Liver (tissue), 9 donors: ENCODE results near the gene PREX1. TPM values are rescaled to one million over a fixed set of nuclear protein-coding genes. Genes with fewer than 3 reads are reported as not detected.

Experiments used
- DNase-seq: peaks from one replicate; pipeline ENCODE4 v3.0.0-alpha.2; 2017; ENCODE audit warnings: low spot score
- H3K27ac ChIP-seq, 2 donors: one replicate each; pipeline ENCODE4 v1.7.0; 2013; ENCODE audit warnings: inconsistent platforms in 2 of 2, low read length in 2 of 2, control low read depth in 1 of 2, low read depth in 1 of 2, mild to moderate bottlenecking in 1 of 2
- H3K27me3 ChIP-seq, 4 donors: one replicate each; pipeline versions ENCODE4 v1.6.1 to v1.7.0; 2013; ENCODE audit warnings: low read length in 3 of 4, inconsistent platforms in 1 of 4, mild to moderate bottlenecking in 1 of 4, moderate library complexity in 1 of 4; ENCODE audit not compliant: control insufficient read depth in 4 of 4, insufficient read depth in 4 of 4
- H3K36me3 ChIP-seq, 4 donors: one replicate each; pipeline versions ENCODE4 v1.6.1 to v1.7.0; 2013; ENCODE audit warnings: low read length in 3 of 4, mild to moderate bottlenecking in 3 of 4, low read depth in 1 of 4, moderate library complexity in 1 of 4; ENCODE audit not compliant: control insufficient read depth in 4 of 4, insufficient read depth in 3 of 4
- H3K4me1 ChIP-seq, 4 donors: one replicate each; pipeline versions ENCODE4 v1.6.1 to v1.7.0; 2013; ENCODE audit warnings: low read length in 3 of 4, mild to moderate bottlenecking in 3 of 4, moderate library complexity in 1 of 4; ENCODE audit not compliant: control insufficient read depth in 4 of 4, insufficient read depth in 4 of 4
- H3K4me3 ChIP-seq, 3 donors: one replicate each; pipeline versions ENCODE4 v1.6.1 to v1.7.0; 2013; ENCODE audit warnings: low read length in 3 of 3, control low read depth in 1 of 3, low read depth in 1 of 3, mild to moderate bottlenecking in 1 of 3
- H3K9ac ChIP-seq, 2 donors: one replicate each; pipeline ENCODE4 v1.7.0; 2013; ENCODE audit warnings: low read length in 2 of 2, mild to moderate bottlenecking in 2 of 2, moderate library complexity in 2 of 2, control low read depth in 1 of 2, low read depth in 1 of 2
- H3K9me3 ChIP-seq, 4 donors: one replicate each; pipeline versions ENCODE4 v1.6.1 to v1.7.0; 2013; ENCODE audit warnings: low read length in 3 of 4; ENCODE audit not compliant: control insufficient read depth in 4 of 4
- EGR1 ChIP-seq, 2 donors: IDR thresholded peaks; 2 replicates each; pipeline ENCODE4 v1.6.1; 2016 to 2018; ENCODE audit warnings: antibody characterized with exemption in 2 of 2, low read depth in 2 of 2
- FOXA1 ChIP-seq: IDR thresholded peaks from 2 replicates; pipeline ENCODE4 v1.6.1; 2016; ENCODE audit warnings: antibody characterized with exemption
- FOXA2 ChIP-seq: IDR thresholded peaks from 2 replicates; pipeline ENCODE4 v1.6.1; 2016; ENCODE audit warnings: antibody characterized with exemption
- GABPA ChIP-seq, 2 donors: IDR thresholded peaks in 1 of 2; conservative IDR thresholded peaks in 1 of 2; 2 replicates each; pipeline ENCODE4 v1.6.1; 2016; ENCODE audit warnings: antibody characterized with exemption in 2 of 2, mild to moderate bottlenecking in 1 of 2, moderate library complexity in 1 of 2
- HNF4A ChIP-seq, 2 donors: conservative IDR thresholded peaks; 2 replicates each; pipeline ENCODE4 v1.6.1; 2016; ENCODE audit warnings: antibody characterized with exemption in 2 of 2, mild to moderate bottlenecking in 2 of 2
- HNF4G ChIP-seq: IDR thresholded peaks from 2 replicates; pipeline ENCODE4 v1.6.1; 2016; ENCODE audit warnings: antibody characterized with exemption
- JUND ChIP-seq, 2 donors: IDR thresholded peaks; 2 replicates each; pipeline ENCODE4 v1.6.1; 2016; ENCODE audit warnings: antibody characterized with exemption in 2 of 2
- NR2F2 ChIP-seq: IDR thresholded peaks from 2 replicates; pipeline ENCODE4 v1.6.1; 2016; ENCODE audit warnings: antibody characterized with exemption
- RAD21 ChIP-seq, 2 donors: IDR thresholded peaks; 2 replicates each; pipeline ENCODE4 v1.6.1; 2016; ENCODE audit warnings: antibody characterized with exemption in 2 of 2, mild to moderate bottlenecking in 2 of 2
- RXRA ChIP-seq, 2 donors: IDR thresholded peaks; 2 replicates each; pipeline ENCODE4 v1.6.1; 2017 to 2018; ENCODE audit warnings: antibody characterized with exemption in 2 of 2, mild to moderate bottlenecking in 1 of 2
- SP1 ChIP-seq: IDR thresholded peaks from 2 replicates; pipeline ENCODE4 v1.6.1; 2018; ENCODE audit warnings: antibody characterized with exemption, mild to moderate bottlenecking
- TAF1 ChIP-seq: conservative IDR thresholded peaks from 2 replicates; pipeline ENCODE4 v1.6.1; 2016; ENCODE audit warnings: antibody characterized with exemption, mild to moderate bottlenecking
- YY1 ChIP-seq: IDR thresholded peaks from 2 replicates; pipeline ENCODE4 v1.6.1; 2016; ENCODE audit warnings: antibody characterized with exemption, mild to moderate bottlenecking
- WGBS: extraction: QIAGEN DNeasy Blood & Tissue Kit; methylation state at CpG from one replicate; pipeline ENCODE4 v1.1.7; 2013; 5-methylcytosine and 5-hydroxymethylcytosine counted together
- polyA plus RNA-seq, 2 donors: library from polyadenylated mRNA; stranded (reverse) in 1 of 2; unstranded in 1 of 2; fragments of 200-250 nt in 1 of 2; fragments of >200 nt in 1 of 2; fragmentation: Nextera tagmentation in 1 of 2; extraction: Ambion mirVana in 1 of 2; gene quantifications; one replicate each; pipeline versions ENCODE4 v1.2.1 to v1.2.3, GENCODE V29; 2013 to 2015
- total RNA-seq, 2 donors: library from RNA; depleted of rRNA; stranded (reverse); fragments of >200 nt; gene quantifications; one replicate each; pipeline ENCODE4 v1.2.3, GENCODE V29; 2014
- TF ChIP-seq, protein P1 (sequence below): IDR thresholded peaks from 2 replicates; pipeline ENCODE4 v1.6.1; 2016; ENCODE audit warnings: antibody characterized with exemption
- TF ChIP-seq, protein P2 (sequence below): IDR thresholded peaks from 2 replicates; pipeline ENCODE4 v1.6.1; 2016; ENCODE audit warnings: antibody characterized with exemption
- TF ChIP-seq, protein P3 (sequence below): IDR thresholded peaks from 2 replicates; pipeline ENCODE4 v1.6.1; 2016; ENCODE audit warnings: antibody characterized with exemption, mild to moderate bottlenecking
- TF ChIP-seq, protein P4 (sequence below): fragments of 150-350 bp; IDR thresholded peaks from 2 replicates; pipeline ENCODE4 v1.5.1; 2017; ENCODE audit warnings: improper control_type of control experiment, low read depth, low read length; ENCODE audit not compliant: missing input control
- TF ChIP-seq, protein P5 (sequence below): IDR thresholded peaks from 2 replicates; pipeline ENCODE4 v1.6.1; 2016; ENCODE audit warnings: antibody characterized with exemption
- donor health status: healthy.
- donor health status: healthy.
- donor health status: healthy.
- donor health status: healthy.
- donor health status: healthy.

Gene PREX1
- total and polyA plus RNA-seq, 4 donors, result 2.2 to 18.0 (median 10.8) TPM

DNA sequence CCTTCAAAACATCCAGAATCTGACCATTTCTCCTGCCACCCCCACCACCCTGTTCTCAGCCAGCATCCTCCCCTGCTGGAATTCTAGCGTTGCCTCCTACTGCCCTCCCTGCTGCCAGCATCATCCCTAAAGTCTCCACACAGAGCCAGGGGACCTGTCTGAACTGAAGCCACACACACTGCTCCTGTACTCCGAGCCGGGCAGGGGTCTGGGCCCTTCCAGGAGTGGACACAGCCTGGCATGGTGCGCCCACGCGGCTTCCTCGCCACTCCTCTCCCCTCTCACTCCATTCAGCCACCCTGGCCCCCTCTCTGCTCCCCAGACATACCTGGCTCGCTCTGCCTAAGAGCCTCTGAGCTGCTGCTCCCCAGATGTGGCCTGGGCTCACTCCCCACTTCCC lies 155.5 kb downstream of the PREX1 start (continued):
- TF ChIP-seq, protein P1, sequence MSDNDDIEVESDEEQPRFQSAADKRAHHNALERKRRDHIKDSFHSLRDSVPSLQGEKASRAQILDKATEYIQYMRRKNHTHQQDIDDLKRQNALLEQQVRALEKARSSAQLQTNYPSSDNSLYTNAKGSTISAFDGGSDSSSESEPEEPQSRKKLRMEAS, result no peak
- TF ChIP-seq NR2F2, result no peak
- TF ChIP-seq FOXA1, result no peak
- TF ChIP-seq RAD21 (IDR thresholded peaks at IDR 0.05), result no peak
- TF ChIP-seq, protein P2, sequence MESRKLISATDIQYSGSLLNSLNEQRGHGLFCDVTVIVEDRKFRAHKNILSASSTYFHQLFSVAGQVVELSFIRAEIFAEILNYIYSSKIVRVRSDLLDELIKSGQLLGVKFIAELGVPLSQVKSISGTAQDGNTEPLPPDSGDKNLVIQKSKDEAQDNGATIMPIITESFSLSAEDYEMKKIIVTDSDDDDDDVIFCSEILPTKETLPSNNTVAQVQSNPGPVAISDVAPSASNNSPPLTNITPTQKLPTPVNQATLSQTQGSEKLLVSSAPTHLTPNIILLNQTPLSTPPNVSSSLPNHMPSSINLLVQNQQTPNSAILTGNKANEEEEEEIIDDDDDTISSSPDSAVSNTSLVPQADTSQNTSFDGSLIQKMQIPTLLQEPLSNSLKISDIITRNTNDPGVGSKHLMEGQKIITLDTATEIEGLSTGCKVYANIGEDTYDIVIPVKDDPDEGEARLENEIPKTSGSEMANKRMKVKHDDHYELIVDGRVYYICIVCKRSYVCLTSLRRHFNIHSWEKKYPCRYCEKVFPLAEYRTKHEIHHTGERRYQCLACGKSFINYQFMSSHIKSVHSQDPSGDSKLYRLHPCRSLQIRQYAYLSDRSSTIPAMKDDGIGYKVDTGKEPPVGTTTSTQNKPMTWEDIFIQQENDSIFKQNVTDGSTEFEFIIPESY, result no peak
- TF ChIP-seq YY1, result no peak

DNA sequence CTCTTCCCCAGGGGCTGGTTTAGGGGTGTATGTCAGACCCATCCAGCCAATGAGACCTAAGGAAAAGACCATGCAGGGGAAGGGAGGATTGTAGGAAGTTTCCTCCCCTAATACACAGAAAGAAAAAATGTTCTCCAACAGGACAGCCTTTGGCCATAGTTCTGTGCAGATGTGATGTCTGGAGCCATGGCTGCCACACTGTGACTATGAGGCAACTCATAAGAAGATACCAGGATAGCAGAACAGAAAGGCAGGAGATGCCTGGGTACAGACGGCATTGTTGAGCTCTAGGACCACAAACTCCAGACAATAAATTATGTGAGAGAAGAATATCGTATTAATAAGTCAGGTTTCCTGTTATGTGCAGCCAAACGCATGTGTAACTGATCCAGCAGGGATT lies 156.7 kb downstream of the PREX1 start:
- WGBS, result 97% methylated on average over 3 of the region's 3 CpGs
- DNase-seq, result no peak
- Histone ChIP-seq H3K9ac (no peak overlapping the region), H3K27ac (no peak overlapping the region), H3K4me1 (no peaks in the 10 kb centered on the region), H3K9me3 (no peaks in the 10 kb centered on the region), H3K27me3 (no peaks in the 10 kb centered on the region), H3K4me3 (no peak overlapping the region), H3K36me3 (peaks cover 0 to 6% (median 2%) of the 10 kb centered on the region in 4 donors)
- TF ChIP-seq HNF4A (conservative IDR thresholded peaks at IDR 0.05) (no peak), FOXA1 (no peak)

DNA sequence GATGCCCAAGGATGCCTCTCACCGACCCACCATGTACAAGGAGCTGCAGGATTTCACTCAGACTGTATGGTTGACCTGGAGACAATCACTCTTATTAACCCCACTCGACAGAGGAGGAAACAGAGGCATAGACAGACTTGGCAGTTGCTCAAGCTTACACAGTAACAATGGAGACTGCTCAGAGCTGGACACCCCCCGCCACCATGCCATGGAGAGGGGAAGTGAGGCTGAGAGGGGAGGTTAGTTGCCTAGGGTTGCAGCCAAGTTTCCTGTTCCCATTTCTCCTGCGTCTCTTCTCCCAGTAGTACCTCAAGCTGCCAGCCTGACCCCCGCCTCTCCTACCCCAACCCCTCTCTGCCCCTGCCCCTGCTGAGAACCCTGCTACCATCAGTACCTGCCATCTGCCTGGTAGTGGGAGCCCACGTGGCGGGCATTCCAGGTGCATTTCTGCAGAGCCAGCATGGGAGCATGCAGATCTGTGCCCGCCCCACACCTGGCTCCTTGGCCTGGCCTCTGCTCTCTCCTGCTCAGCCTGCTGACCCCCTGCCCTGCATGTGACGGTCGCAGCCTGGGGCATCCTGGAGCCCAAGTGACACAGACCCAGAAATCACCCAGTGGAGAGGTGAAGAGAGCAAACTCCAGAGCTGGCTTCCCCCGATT lies 157.7 kb downstream of the PREX1 start:
- no peaks in the 10 kb centered on the region for H3K9me3 ChIP-seq
- DNase-seq, result no peak
- no peak overlapping the region for H3K4me3 ChIP-seq
- peaks cover 0 to 2% (median under 1%) of the 10 kb centered on the region in 4 donors for H3K36me3 ChIP-seq
- H3K27ac ChIP-seq, result no peak overlapping the region
- H3K9ac ChIP-seq, result no peak overlapping the region
- 87% methylated on average over 11 of the region's 11 CpGs for WGBS
- TF ChIP-seq FOXA1 (no peak), HNF4G (no peak), GABPA (IDR thresholded peaks at IDR 0.05 in 1 of 2, conservative IDR thresholded peaks at IDR 0.05 in 1 of 2) (no peak), RAD21 (IDR thresholded peaks at IDR 0.05) (no peak), JUND (IDR thresholded peaks at IDR 0.05) (no peak), NR2F2 (no peak), EGR1 (IDR thresholded peaks at IDR 0.05; ENCODE audit: low read depth in 2 of 2) (no peak), TAF1 (no peak), FOXA2 (no peak), YY1 (no peak), HNF4A (conservative IDR thresholded peaks at IDR 0.05) (no peak), SP1 (no peak), RXRA (IDR thresholded peaks at IDR 0.05) (no peak)
- TF ChIP-seq, protein P1, result no peak
- TF ChIP-seq, protein P2, result no peak
- TF ChIP-seq, protein P3, sequence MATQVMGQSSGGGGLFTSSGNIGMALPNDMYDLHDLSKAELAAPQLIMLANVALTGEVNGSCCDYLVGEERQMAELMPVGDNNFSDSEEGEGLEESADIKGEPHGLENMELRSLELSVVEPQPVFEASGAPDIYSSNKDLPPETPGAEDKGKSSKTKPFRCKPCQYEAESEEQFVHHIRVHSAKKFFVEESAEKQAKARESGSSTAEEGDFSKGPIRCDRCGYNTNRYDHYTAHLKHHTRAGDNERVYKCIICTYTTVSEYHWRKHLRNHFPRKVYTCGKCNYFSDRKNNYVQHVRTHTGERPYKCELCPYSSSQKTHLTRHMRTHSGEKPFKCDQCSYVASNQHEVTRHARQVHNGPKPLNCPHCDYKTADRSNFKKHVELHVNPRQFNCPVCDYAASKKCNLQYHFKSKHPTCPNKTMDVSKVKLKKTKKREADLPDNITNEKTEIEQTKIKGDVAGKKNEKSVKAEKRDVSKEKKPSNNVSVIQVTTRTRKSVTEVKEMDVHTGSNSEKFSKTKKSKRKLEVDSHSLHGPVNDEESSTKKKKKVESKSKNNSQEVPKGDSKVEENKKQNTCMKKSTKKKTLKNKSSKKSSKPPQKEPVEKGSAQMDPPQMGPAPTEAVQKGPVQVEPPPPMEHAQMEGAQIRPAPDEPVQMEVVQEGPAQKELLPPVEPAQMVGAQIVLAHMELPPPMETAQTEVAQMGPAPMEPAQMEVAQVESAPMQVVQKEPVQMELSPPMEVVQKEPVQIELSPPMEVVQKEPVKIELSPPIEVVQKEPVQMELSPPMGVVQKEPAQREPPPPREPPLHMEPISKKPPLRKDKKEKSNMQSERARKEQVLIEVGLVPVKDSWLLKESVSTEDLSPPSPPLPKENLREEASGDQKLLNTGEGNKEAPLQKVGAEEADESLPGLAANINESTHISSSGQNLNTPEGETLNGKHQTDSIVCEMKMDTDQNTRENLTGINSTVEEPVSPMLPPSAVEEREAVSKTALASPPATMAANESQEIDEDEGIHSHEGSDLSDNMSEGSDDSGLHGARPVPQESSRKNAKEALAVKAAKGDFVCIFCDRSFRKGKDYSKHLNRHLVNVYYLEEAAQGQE, result no peak
- TF ChIP-seq, protein P4, sequence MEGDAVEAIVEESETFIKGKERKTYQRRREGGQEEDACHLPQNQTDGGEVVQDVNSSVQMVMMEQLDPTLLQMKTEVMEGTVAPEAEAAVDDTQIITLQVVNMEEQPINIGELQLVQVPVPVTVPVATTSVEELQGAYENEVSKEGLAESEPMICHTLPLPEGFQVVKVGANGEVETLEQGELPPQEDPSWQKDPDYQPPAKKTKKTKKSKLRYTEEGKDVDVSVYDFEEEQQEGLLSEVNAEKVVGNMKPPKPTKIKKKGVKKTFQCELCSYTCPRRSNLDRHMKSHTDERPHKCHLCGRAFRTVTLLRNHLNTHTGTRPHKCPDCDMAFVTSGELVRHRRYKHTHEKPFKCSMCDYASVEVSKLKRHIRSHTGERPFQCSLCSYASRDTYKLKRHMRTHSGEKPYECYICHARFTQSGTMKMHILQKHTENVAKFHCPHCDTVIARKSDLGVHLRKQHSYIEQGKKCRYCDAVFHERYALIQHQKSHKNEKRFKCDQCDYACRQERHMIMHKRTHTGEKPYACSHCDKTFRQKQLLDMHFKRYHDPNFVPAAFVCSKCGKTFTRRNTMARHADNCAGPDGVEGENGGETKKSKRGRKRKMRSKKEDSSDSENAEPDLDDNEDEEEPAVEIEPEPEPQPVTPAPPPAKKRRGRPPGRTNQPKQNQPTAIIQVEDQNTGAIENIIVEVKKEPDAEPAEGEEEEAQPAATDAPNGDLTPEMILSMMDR, result no peak
- TF ChIP-seq, protein P5, sequence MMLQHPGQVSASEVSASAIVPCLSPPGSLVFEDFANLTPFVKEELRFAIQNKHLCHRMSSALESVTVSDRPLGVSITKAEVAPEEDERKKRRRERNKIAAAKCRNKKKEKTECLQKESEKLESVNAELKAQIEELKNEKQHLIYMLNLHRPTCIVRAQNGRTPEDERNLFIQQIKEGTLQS, result no peak
- H3K27me3 ChIP-seq, result no peaks in the 10 kb centered on the region
- H3K4me1 ChIP-seq, result no peaks in the 10 kb centered on the region
